Measurements from ENCODE around the gene CCDC181.

The CCDC181 gene

GRCh38 chr1:169427081-169427641 lies at the start of gene CCDC181:
CCDC181 (minus strand) TSS chr1:169427474; CDS start chr1:169424927, 2,547 bp downstream.
- no peak for TF ChIP-seq CTCF (IDR thresholded peaks at IDR 0.05; ENCODE audit: low read depth, low read length)
- no peak for DNase-seq (ENCODE audit: extremely low read depth, low read depth)

GRCh38 chr1:169475806-169476387 lies 48.6 kb upstream of the CCDC181 start:
- TF ChIP-seq CTCF (IDR thresholded peaks at IDR 0.05; ENCODE audit: low read depth, low read length) = no peak
- no peak for DNase-seq (ENCODE audit: extremely low read depth, low read depth)

DNA sequence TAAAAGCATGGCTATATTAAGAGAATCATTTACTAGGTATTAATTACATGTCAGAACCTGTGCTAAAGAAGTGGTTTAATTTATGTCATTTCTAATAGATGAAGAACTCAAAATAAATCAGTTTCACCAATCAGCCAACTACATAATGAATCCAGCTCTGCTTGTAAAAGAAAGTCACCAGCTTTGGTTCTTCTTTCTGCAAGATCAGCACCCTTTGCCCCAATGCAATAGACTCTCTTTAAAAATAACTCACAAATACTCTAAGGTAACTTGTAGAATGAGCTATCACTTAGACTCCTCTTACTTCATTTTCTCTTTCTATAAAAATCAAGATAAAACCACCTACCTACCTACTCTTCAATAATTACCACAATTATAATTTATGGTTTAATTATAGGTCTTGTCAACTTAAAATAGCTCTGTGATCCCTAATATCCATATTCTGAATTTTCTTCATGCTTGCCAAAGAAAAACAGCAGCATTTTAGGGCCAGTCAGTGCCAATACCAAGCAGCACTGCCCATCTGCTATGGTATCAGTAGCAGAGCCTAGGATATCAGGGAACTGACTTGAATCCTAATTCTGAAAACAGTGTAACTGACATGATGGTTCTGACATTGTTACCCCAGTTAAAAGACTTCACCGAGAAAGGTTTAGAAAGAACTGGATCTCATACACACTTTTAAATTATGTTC lies 47.2 kb upstream of the CCDC181 start:
- TF ChIP-seq CTCF (IDR thresholded peaks at IDR 0.05; ENCODE audit: low read depth, low read length) = no peak
- no peak for DNase-seq (ENCODE audit: extremely low read depth, low read depth)

DNA sequence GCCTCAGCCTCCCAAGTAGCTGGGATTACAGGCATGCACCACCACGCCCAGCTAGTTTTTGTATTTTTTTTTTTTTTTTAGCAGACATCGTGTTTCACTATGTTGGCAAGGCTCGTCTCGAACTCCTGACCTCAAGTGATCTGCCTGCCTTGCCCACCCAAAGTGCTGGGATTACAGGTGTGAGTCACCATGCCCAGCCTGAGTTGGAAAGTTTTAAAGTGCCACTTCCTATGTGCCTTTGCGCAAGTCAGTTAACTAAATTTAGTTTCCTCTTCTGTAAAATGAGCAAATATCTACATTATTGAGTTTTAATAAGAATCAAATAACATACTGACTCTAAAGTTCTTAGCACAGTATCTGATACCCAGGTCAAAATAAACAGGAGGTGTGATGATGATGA lies 46.1 kb upstream of the CCDC181 start:
- no peak for TF ChIP-seq CTCF (IDR thresholded peaks at IDR 0.05; ENCODE audit: low read depth, low read length)
- no peak for DNase-seq (ENCODE audit: extremely low read depth, low read depth)

- DNase-seq (ENCODE audit: extremely low read depth, low read depth) = no peak
- no peak for TF ChIP-seq CTCF (IDR thresholded peaks at IDR 0.05; ENCODE audit: low read depth, low read length)
Observed at GRCh38 chr1:169472738-169473137, 45.5 kb upstream of the CCDC181 start.

DNA sequence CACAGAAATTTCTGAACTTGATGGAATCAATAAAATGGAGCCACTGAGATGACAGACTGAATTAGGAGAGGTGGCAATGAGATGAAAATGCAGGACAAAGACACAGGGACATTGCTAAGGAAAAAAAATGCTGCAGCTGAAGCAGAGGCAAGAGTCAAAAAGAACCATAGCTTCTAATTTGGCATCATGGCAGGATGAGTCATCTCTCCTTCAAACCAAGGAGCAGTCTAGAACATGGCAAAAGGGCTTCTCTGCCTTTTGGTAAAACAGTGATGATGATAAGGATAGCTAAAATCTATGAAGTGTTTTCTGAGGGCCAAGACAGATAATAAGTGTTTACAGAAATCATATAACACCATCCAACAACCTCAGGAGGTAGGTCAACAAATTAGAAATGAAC lies 41.7 kb upstream of the CCDC181 start:
- TF ChIP-seq CTCF (IDR thresholded peaks at IDR 0.05; ENCODE audit: low read depth, low read length) = no peak
- no peak for DNase-seq (ENCODE audit: extremely low read depth, low read depth)

All from AG09319 (cell line).